HG03442 (cell line): Measurements from ENCODE around the gene APOC1.
A peak's percentile ranks its signal among the peaks of the same experiment; 100 is the strongest.
"Not testable (repeated sequence)": the region's sequence is repeated elsewhere in the genome, so short reads cannot be mapped to it uniquely, and the experiment has no call there.

Source experiments
- ATAC-seq: cut with Tn5 transposase; IDR thresholded peaks from one replicate; pipeline ENCODE4 v1.9.1; 2021; ENCODE audit warnings: mild to moderate bottlenecking, moderate library complexity; ENCODE audit not compliant: unreplicated experiment

Gene APOC1

GRCh38 chr19:44914433-44915206, at the start of gene APOC1:
Gene APOC1, plus strand, starts transcription at chr19:44914608. Its CDS starts 284 bp downstream, at chr19:44914892.
- peak; percentile 88 for ATAC-seq

GRCh38 chr19:44865196-44865767, 49.1 kb upstream of the APOC1 start:
- ATAC-seq: no peak

- ATAC-seq: no peak
Observed at GRCh38 chr19:44866664-44867063, 47.7 kb upstream of the APOC1 start.

GRCh38 chr19:44867578-44867977, 46.8 kb upstream of the APOC1 start:
- ATAC-seq: no peak

- ATAC-seq: no peak
Observed at GRCh38 chr19:44869733-44870470, 44.5 kb upstream of the APOC1 start.

GRCh38 chr19:44871809-44872208, 42.6 kb upstream of the APOC1 start:
- no peak for ATAC-seq

- ATAC-seq: no peak
Observed at GRCh38 chr19:44872661-44873060, 41.7 kb upstream of the APOC1 start.

GRCh38 chr19:44874317-44874716, 40.1 kb upstream of the APOC1 start:
- no peak for ATAC-seq

- ATAC-seq: no peak
Observed at GRCh38 chr19:44875666-44876451, 38.5 kb upstream of the APOC1 start.

GRCh38 chr19:44876930-44877535, 37.4 kb upstream of the APOC1 start:
- no peak for ATAC-seq

- no peak for ATAC-seq
Observed at GRCh38 chr19:44878120-44878865, 36.1 kb upstream of the APOC1 start.

GRCh38 chr19:44879309-44880065, 34.9 kb upstream of the APOC1 start:
- no peak for ATAC-seq

- no peak for ATAC-seq
Observed at GRCh38 chr19:44882063-44882462, 32.3 kb upstream of the APOC1 start.

- ATAC-seq: not testable (repeated sequence)
Observed at GRCh38 chr19:44882619-44883397, 31.6 kb upstream of the APOC1 start.

- ATAC-seq: no peak
Observed at GRCh38 chr19:44883922-44884321, 30.5 kb upstream of the APOC1 start.

GRCh38 chr19:44884566-44884965, 29.8 kb upstream of the APOC1 start:
- no peak for ATAC-seq

- no peak for ATAC-seq
Observed at GRCh38 chr19:44886141-44886540, 28.3 kb upstream of the APOC1 start.

GRCh38 chr19:44887648-44888047, 26.8 kb upstream of the APOC1 start:
- no peak for ATAC-seq
